HL-60 (cell line): Measurements from ENCODE around the gene CEP112.

Experiments used
- POLR2AphosphoS5 ChIP-seq: IDR thresholded peaks from 2 replicates; pipeline ENCODE4 v1.6.1; 2012; ENCODE audit warnings: low read depth
- REST ChIP-seq: IDR thresholded peaks from 2 replicates; pipeline ENCODE4 v1.6.1; 2012; ENCODE audit warnings: low read depth; ENCODE audit not compliant: insufficient replicate concordance
- TF ChIP-seq, protein P1 (sequence below): IDR thresholded peaks from one replicate; pipeline ENCODE4 v1.5.1; 2011; ENCODE audit warnings: low read length, control low read depth, inconsistent platforms; ENCODE audit not compliant: insufficient read depth

DNA sequence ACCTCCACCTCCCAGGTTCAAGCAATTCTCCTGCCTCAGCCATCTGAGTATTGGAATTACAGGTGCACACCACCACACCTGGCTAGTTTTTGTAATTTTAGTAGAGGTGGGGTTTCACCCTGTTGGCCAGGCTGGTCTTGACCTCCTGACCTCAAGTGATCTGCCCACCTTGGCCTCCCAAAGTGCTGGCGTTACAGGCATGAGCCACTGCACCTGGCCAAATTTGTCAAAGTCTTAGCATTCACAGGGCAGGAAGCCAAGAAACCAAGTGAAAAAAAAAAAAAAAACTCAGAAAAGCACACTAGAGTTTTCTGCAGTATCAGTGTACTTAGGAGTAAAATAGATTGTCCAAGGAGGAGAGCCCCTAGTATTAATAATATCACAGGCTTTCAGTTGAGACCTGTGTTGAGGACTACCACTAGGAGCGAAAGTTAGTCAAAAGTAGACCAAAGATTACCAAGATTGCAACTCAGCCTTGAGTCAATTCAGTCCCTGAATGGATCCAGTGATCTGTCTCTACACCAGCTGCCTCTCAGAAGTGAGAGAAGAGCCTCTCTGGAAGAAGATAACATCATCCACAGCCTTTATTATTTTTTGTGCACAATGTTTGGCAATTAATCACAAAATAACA lies 159.7 kb downstream of the CEP112 start:
- TF ChIP-seq, protein P1, sequence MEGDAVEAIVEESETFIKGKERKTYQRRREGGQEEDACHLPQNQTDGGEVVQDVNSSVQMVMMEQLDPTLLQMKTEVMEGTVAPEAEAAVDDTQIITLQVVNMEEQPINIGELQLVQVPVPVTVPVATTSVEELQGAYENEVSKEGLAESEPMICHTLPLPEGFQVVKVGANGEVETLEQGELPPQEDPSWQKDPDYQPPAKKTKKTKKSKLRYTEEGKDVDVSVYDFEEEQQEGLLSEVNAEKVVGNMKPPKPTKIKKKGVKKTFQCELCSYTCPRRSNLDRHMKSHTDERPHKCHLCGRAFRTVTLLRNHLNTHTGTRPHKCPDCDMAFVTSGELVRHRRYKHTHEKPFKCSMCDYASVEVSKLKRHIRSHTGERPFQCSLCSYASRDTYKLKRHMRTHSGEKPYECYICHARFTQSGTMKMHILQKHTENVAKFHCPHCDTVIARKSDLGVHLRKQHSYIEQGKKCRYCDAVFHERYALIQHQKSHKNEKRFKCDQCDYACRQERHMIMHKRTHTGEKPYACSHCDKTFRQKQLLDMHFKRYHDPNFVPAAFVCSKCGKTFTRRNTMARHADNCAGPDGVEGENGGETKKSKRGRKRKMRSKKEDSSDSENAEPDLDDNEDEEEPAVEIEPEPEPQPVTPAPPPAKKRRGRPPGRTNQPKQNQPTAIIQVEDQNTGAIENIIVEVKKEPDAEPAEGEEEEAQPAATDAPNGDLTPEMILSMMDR: no peak
- TF ChIP-seq POLR2AphosphoS5 (no peak), REST (no peak)
